ENCODE data around the gene TMEM63C. TPM values are rescaled to one million over a fixed set of nuclear protein-coding genes. Genes with fewer than 3 reads are reported as not detected.
A peak's percentile ranks its signal among the peaks of the same experiment; 100 is the strongest.

The TMEM63C gene
- total RNA-seq, 1 donor from 2014 or later, result 0.91 TPM

GRCh38 chr14:77240336-77240915 is 58.8 kb downstream of the TMEM63C start:
- H3K9me3 Mint-ChIP-seq, result no peaks in the 10 kb centered on the region
- H3K27me3 Mint-ChIP-seq (ENCODE audit: low read depth), result no peaks in the 10 kb centered on the region
- no peak for DNase-seq (ENCODE audit: low read depth, low spot score)
- no peak overlapping the region for H3K4me3 Mint-ChIP-seq
- TF ChIP-seq, protein P1, sequence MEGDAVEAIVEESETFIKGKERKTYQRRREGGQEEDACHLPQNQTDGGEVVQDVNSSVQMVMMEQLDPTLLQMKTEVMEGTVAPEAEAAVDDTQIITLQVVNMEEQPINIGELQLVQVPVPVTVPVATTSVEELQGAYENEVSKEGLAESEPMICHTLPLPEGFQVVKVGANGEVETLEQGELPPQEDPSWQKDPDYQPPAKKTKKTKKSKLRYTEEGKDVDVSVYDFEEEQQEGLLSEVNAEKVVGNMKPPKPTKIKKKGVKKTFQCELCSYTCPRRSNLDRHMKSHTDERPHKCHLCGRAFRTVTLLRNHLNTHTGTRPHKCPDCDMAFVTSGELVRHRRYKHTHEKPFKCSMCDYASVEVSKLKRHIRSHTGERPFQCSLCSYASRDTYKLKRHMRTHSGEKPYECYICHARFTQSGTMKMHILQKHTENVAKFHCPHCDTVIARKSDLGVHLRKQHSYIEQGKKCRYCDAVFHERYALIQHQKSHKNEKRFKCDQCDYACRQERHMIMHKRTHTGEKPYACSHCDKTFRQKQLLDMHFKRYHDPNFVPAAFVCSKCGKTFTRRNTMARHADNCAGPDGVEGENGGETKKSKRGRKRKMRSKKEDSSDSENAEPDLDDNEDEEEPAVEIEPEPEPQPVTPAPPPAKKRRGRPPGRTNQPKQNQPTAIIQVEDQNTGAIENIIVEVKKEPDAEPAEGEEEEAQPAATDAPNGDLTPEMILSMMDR (conservative IDR thresholded peaks at IDR 0.05), result no peak
- H3K27ac Mint-ChIP-seq (ENCODE audit: unreplicated experiment), result no peak overlapping the region
- H3K4me1 Mint-ChIP-seq, result no peaks in the 10 kb centered on the region
- H3K36me3 Mint-ChIP-seq (ENCODE audit: low read depth), result no peaks in the 10 kb centered on the region

DNA sequence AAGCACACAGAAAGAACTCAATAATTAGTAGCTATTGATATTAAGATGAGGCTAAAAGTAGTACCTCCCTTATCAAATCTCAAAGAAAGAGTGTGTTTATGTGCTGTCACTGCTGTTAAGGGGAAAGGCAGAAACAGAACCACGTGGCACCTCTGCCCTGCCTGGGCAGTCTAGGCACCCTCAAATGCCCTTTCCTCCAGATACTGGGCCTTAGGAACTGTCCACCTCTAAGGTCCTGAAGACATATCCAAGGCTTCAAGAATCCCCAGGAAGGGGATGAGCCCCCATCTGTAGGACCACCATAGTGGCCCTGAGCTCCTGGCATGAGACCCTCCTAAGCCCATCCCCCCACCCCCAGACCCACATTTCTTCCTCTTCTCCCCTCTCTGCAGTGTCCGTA is 60.4 kb downstream of the TMEM63C start:
- H3K4me3 Mint-ChIP-seq, result no peak overlapping the region
- no peaks in the 10 kb centered on the region for H3K9me3 Mint-ChIP-seq
- no peak for DNase-seq (ENCODE audit: low read depth, low spot score)
- no peaks in the 10 kb centered on the region for H3K36me3 Mint-ChIP-seq (ENCODE audit: low read depth)
- H3K27me3 Mint-ChIP-seq (ENCODE audit: low read depth), result no peaks in the 10 kb centered on the region
- TF ChIP-seq, protein P1 (conservative IDR thresholded peaks at IDR 0.05), result no peak
- no peak overlapping the region for H3K27ac Mint-ChIP-seq (ENCODE audit: unreplicated experiment)
- H3K4me1 Mint-ChIP-seq, result no peaks in the 10 kb centered on the region

- Mint-ChIP-seq H3K36me3 (ENCODE audit: low read depth) (no peaks in the 10 kb centered on the region), H3K9me3 (no peaks in the 10 kb centered on the region), H3K27me3 (ENCODE audit: low read depth) (no peaks in the 10 kb centered on the region), H3K27ac (ENCODE audit: unreplicated experiment) (no peak overlapping the region), H3K4me1 (no peaks in the 10 kb centered on the region), H3K4me3 (no peak overlapping the region)
- TF ChIP-seq, protein P1 (conservative IDR thresholded peaks at IDR 0.05), result no peak
- no peak for DNase-seq (ENCODE audit: low read depth, low spot score)
These were observed 61.2 kb downstream of the TMEM63C start for GRCh38 chr14:77242752-77243151.

- H3K27me3 Mint-ChIP-seq (ENCODE audit: low read depth), result no peaks in the 10 kb centered on the region
- no peak overlapping the region for H3K4me3 Mint-ChIP-seq
- no peaks in the 10 kb centered on the region for H3K36me3 Mint-ChIP-seq (ENCODE audit: low read depth)
- H3K9me3 Mint-ChIP-seq, result no peaks in the 10 kb centered on the region
- H3K4me1 Mint-ChIP-seq, result no peaks in the 10 kb centered on the region
- TF ChIP-seq, protein P1 (conservative IDR thresholded peaks at IDR 0.05), result no peak
- H3K27ac Mint-ChIP-seq (ENCODE audit: unreplicated experiment), result no peak overlapping the region
- no peak for DNase-seq (ENCODE audit: low read depth, low spot score)
These were observed 62.3 kb downstream of the TMEM63C start for GRCh38 chr14:77243853-77244252.

DNA sequence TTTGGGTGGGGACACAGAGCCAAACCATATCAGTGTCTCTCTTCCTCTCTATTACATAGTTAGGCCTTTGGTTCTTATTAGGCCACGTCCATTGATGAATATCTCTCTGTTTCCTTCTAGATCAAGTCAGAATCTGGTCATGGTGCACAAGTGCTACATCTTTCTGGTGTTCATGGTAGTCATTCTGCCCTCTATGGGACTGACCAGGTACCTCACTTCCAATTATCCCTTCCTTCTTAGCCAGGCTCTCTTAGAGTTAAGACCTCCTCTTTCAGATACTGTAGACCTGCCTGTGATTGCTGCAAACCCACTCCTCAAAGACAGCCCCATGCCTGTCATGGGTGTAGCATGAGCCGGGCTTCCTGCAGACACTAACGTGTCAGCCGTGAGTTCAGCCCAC is 64.2 kb downstream of the TMEM63C start:
- Mint-ChIP-seq H3K4me1 (no peaks in the 10 kb centered on the region), H3K27ac (ENCODE audit: unreplicated experiment) (no peak overlapping the region), H3K9me3 (no peaks in the 10 kb centered on the region), H3K27me3 (ENCODE audit: low read depth) (no peaks in the 10 kb centered on the region), H3K4me3 (no peak overlapping the region), H3K36me3 (ENCODE audit: low read depth) (no peaks in the 10 kb centered on the region)
- TF ChIP-seq, protein P1 (conservative IDR thresholded peaks at IDR 0.05), result peak; percentile 27
- DNase-seq (ENCODE audit: low read depth, low spot score), result no peak
